ENCODE measurements around the gene KIF18B. TPM values are rescaled to one million over a fixed set of nuclear protein-coding genes. Genes with fewer than 3 reads are reported as not detected.

Gene KIF18B
- total and polyA plus RNA-seq, 2 donors from 2014 or later, result 0.44 TPM; not detected in 1

DNA sequence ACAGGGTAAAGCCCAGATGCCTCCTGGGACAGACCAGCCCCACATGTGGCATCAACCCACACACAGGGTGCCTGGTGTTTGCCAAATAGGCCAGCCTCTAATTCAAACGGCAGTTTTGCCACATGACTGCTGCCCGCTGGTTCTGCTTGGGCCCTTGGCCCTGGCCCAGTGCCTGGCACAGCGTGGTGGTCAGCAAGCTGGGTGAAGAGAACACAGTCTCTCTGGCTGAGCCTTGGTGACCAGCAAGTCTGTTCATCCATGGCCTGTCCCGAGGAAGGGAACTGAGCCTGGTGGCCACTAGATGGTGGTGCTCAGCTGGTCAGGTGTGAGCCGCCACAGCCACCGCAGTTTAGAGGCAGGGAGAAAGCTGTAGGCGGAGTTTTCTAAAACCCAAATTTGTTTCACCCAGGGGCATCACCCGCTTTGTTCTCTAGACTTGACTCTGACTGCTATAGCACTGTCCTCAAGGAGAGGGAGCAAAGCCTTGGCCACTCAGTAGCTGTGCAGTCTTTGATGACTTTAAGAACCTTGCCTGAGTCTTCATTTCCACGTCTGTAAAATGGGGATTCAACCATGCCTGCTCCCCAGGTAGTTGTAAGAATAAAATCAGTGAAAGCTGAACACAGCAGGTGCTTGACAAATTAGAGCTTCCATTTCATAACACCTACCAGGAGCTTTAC lies 27.5 kb downstream of the KIF18B start:
- intact Hi-C loops (cut with DNase I), result loop anchor here (5.0 to 10.0 kb wide), 2 partner anchors 102 to 195 kb away; no protein-coding TSS in a partner anchor
- Histone ChIP-seq H3K4me1 (ENCODE audit: control insufficient read depth in 2 of 3, insufficient read depth in 2 of 3, low read depth in 1 of 3, low read length in 3 of 3) (no peaks in the 10 kb centered on the region), H3K9ac (ENCODE audit: low read length in 3 of 3) (no peak overlapping the region), H3K9me3 (ENCODE audit: control insufficient read depth in 2 of 3, insufficient read depth in 1 of 3, low read length in 3 of 3) (no peaks in the 10 kb centered on the region), H3K27ac (ENCODE audit: low read depth in 2 of 2, low read length in 2 of 2) (no peak overlapping the region), H3K4me3 (ENCODE audit: low read length in 3 of 3) (no peak overlapping the region), H3K27me3 (ENCODE audit: control insufficient read depth, insufficient read depth, low read length) (no peaks in the 10 kb centered on the region), H3K36me3 (ENCODE audit: control insufficient read depth in 2 of 3, insufficient read depth in 3 of 3, low read length in 3 of 3) (no peaks in the 10 kb centered on the region)
- FAIRE-seq, result no peak
- TF ChIP-seq, protein P1, sequence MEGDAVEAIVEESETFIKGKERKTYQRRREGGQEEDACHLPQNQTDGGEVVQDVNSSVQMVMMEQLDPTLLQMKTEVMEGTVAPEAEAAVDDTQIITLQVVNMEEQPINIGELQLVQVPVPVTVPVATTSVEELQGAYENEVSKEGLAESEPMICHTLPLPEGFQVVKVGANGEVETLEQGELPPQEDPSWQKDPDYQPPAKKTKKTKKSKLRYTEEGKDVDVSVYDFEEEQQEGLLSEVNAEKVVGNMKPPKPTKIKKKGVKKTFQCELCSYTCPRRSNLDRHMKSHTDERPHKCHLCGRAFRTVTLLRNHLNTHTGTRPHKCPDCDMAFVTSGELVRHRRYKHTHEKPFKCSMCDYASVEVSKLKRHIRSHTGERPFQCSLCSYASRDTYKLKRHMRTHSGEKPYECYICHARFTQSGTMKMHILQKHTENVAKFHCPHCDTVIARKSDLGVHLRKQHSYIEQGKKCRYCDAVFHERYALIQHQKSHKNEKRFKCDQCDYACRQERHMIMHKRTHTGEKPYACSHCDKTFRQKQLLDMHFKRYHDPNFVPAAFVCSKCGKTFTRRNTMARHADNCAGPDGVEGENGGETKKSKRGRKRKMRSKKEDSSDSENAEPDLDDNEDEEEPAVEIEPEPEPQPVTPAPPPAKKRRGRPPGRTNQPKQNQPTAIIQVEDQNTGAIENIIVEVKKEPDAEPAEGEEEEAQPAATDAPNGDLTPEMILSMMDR (IDR thresholded peaks at IDR 0.05; ENCODE audit: borderline replicate concordance, extremely low read depth, insufficient read depth), result peak; percentile 81
- DNase-seq, result peak; percentile 85 to 91 (median 87)

DNA sequence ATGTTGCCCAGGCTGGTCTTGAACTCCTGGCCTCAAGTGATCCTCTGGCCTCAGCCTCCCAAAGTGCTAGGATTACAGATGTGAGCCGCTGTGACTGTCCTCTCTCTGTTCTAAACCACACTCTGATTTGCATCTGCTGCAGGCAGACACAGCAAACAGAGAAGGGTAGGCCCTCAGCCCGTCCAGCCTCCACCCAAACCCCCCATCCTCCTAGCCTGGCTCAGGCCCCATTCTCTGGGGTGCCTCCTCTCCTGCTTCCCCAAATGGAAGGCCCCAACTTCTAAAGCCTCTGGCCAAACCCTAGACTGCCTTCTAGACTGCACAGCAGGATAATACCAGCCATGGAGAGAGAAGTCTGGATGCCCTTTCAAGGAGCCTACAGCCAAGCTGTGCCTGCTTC lies 28.2 kb downstream of the KIF18B start:
- TF ChIP-seq, protein P1 (IDR thresholded peaks at IDR 0.05; ENCODE audit: borderline replicate concordance, extremely low read depth, insufficient read depth), result no peak
- DNase-seq (peak in 1 of 5 donors; percentile 8), FAIRE-seq (no peak)
- Histone ChIP-seq H3K9me3 (ENCODE audit: control insufficient read depth in 2 of 3, insufficient read depth in 1 of 3, low read length in 3 of 3) (no peaks in the 10 kb centered on the region), H3K9ac (ENCODE audit: low read length in 3 of 3) (no peak overlapping the region), H3K27me3 (ENCODE audit: control insufficient read depth, insufficient read depth, low read length) (no peaks in the 10 kb centered on the region), H3K4me1 (ENCODE audit: control insufficient read depth in 2 of 3, insufficient read depth in 2 of 3, low read depth in 1 of 3, low read length in 3 of 3) (no peaks in the 10 kb centered on the region), H3K27ac (ENCODE audit: low read depth in 2 of 2, low read length in 2 of 2) (no peak overlapping the region), H3K4me3 (ENCODE audit: low read length in 3 of 3) (no peak overlapping the region), H3K36me3 (ENCODE audit: control insufficient read depth in 2 of 3, insufficient read depth in 3 of 3, low read length in 3 of 3) (no peaks in the 10 kb centered on the region)
- intact Hi-C loops (cut with DNase I), result loop anchor here (5.0 kb wide), 1 partner anchor 103 kb away; no protein-coding TSS in a partner anchor

DNA sequence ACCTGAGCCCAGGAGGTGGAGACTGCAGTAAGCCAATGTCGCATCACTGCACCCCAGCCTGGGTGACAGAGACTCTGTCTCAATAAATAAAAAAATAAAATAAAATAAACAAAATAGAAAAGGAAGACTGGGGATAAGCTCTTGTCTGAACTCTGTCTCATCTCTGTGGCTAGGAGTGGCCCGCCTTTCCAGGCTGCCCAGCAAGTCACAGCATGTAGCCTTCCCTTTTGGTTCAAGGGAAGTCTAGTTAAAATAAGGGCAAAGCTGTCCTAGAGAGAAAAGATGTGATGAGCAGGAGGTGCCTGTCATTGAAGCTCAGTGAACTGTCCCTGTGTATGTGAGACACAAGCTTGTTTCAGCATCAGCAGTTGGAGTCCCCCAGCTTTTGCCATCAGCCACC lies 29.6 kb downstream of the KIF18B start:
- H3K36me3 ChIP-seq (ENCODE audit: control insufficient read depth in 2 of 3, insufficient read depth in 3 of 3, low read length in 3 of 3), result no peaks in the 10 kb centered on the region

More for the DNA sequence above, 29.6 kb downstream of the KIF18B start:
- no peaks in the 10 kb centered on the region for H3K27me3 ChIP-seq (ENCODE audit: control insufficient read depth, insufficient read depth, low read length)
- H3K9ac ChIP-seq (ENCODE audit: low read length in 3 of 3), result no peak overlapping the region
- H3K4me3 ChIP-seq (ENCODE audit: low read length in 3 of 3), result no peak overlapping the region
- H3K27ac ChIP-seq (ENCODE audit: low read depth in 2 of 2, low read length in 2 of 2), result no peak overlapping the region
- H3K9me3 ChIP-seq (ENCODE audit: control insufficient read depth in 2 of 3, insufficient read depth in 1 of 3, low read length in 3 of 3), result no peaks in the 10 kb centered on the region
- FAIRE-seq, result no peak
- H3K4me1 ChIP-seq (ENCODE audit: control insufficient read depth in 2 of 3, insufficient read depth in 2 of 3, low read depth in 1 of 3, low read length in 3 of 3), result no peaks in the 10 kb centered on the region
- peak in 1 of 5 donors; percentile 15 for DNase-seq
- TF ChIP-seq, protein P1 (IDR thresholded peaks at IDR 0.05; ENCODE audit: borderline replicate concordance, extremely low read depth, insufficient read depth), result no peak
- intact Hi-C loops (cut with DNase I), result loop anchor here (5.0 kb wide), 1 partner anchor 104 kb away; no protein-coding TSS in a partner anchor
